GM19351 (cell line): ENCODE measurements around the gene RGS17.
"Not testable (repeated sequence)": the region's sequence is repeated elsewhere in the genome, so short reads cannot be mapped to it uniquely, and the experiment has no call there.

Source experiments
- ATAC-seq: cut with Tn5 transposase; IDR thresholded peaks from one replicate; pipeline ENCODE4 v1.9.1; 2021; ENCODE audit warnings: mild to moderate bottlenecking, moderate library complexity; ENCODE audit not compliant: unreplicated experiment

Gene RGS17

GRCh38 chr6:153131037-153131981, at the start of gene RGS17:
Gene RGS17, minus strand, starts transcription at chr6:153131282. Its CDS starts 87,264 bp downstream, at chr6:153044018.
- peak; percentile 43 for ATAC-seq

GRCh38 chr6:153172815-153173214, 41.7 kb upstream of the RGS17 start:
- no peak for ATAC-seq

GRCh38 chr6:153170511-153170910, 39.4 kb upstream of the RGS17 start:
- ATAC-seq: no peak

- ATAC-seq: no peak
These were observed 36.8 kb upstream of the RGS17 start for GRCh38 chr6:153167907-153168306.

GRCh38 chr6:153167061-153167891, 36.2 kb upstream of the RGS17 start:
- no peak for ATAC-seq

GRCh38 chr6:153162646-153163045, 31.6 kb upstream of the RGS17 start:
- no peak for ATAC-seq

- ATAC-seq: no peak
These were observed 31.1 kb upstream of the RGS17 start for GRCh38 chr6:153162172-153162571.

GRCh38 chr6:153160221-153160620, 29.1 kb upstream of the RGS17 start:
- ATAC-seq: no peak

GRCh38 chr6:153150752-153151440, 19.8 kb upstream of the RGS17 start:
- ATAC-seq: no peak

- no peak for ATAC-seq
These were observed 19.3 kb upstream of the RGS17 start for GRCh38 chr6:153150371-153150751.

GRCh38 chr6:153149891-153150290, 18.8 kb upstream of the RGS17 start:
- no peak for ATAC-seq

GRCh38 chr6:153146413-153146812, 15.3 kb upstream of the RGS17 start:
- no peak for ATAC-seq

GRCh38 chr6:153145591-153145990, 14.5 kb upstream of the RGS17 start:
- no peak for ATAC-seq

- no peak for ATAC-seq
These were observed 12.1 kb upstream of the RGS17 start for GRCh38 chr6:153143200-153143599.

- ATAC-seq: no peak
These were observed 9.2 kb upstream of the RGS17 start for GRCh38 chr6:153140299-153140698.

- no peak for ATAC-seq
These were observed 7.8 kb upstream of the RGS17 start for GRCh38 chr6:153138930-153139329.

GRCh38 chr6:153135681-153136080, 4.6 kb upstream of the RGS17 start:
- no peak for ATAC-seq

GRCh38 chr6:153133667-153134066, 2.6 kb upstream of the RGS17 start:
- ATAC-seq: not testable (repeated sequence)

GRCh38 chr6:153130515-153131036, 506 bp downstream of the RGS17 start:
- peak; percentile 18 for ATAC-seq

GRCh38 chr6:153129873-153130514, 1.1 kb downstream of the RGS17 start:
- peak; percentile 26 for ATAC-seq
